ENCODE results near the gene MPZL1.

DNA sequence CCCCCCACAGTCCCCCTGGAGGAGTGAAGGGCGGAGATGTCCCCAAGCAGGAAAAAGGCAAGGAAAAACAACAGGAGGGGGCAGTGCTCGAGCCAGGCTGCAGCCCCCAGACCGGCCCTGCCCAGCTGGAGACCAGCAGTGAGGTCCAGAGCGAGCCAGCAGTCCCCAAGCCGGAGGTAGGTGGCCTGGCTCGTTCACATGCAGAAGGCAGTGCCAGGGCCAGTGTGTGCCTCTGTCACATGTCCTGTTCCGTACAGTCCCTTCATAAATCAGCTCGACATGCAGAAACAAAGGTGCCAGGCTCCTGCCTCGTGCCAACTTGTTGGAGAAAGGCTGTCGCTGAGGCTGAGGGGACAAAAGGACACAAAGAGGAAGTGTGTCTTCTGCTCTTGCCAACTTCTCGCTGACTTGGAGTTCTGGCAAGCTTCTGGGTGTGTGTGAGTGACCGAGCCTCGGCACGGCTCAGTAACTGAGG is 24.1 kb upstream of the MPZL1 start:
- TF ChIP-seq CTCF (IDR thresholded peaks at IDR 0.05; ENCODE audit: low read depth, low read length, poor library complexity, severe bottlenecking), result no peak
- no peak for TF ChIP-seq EZH2phosphoT487 (IDR thresholded peaks at IDR 0.05; ENCODE audit: borderline replicate concordance, low read length)

Measured in DOHH2 (cell line).